ENCODE measurements around the gene MDP1.

GRCh38 chr14:24237463-24237955 is 21.6 kb upstream of the MDP1 start:
- no peak for TF ChIP-seq CTCF (IDR thresholded peaks at IDR 0.05)
- TF ChIP-seq ZFX (IDR thresholded peaks at IDR 0.05; ENCODE audit: borderline replicate concordance): no peak
